Upper lobe of left lung (tissue), 4 donors: ENCODE results near the gene SPPL2A.

Source experiments
- POLR2A ChIP-seq, 4 donors: fragments of 450-650 bp; IDR thresholded peaks; one replicate each; pipeline ENCODE4 v1.5.1; 2016 to 2017; ENCODE audit warnings: antibody characterized with exemption in 4 of 4, mild to moderate bottlenecking in 2 of 4
- POLR2AphosphoS5 ChIP-seq, 2 donors: sonication (generic); formaldehyde crosslinking; IDR thresholded peaks; one replicate each; pipeline ENCODE4 v1.5.1; 2017; ENCODE audit warnings: antibody characterized with exemption in 2 of 2
- TF ChIP-seq, protein P1 (sequence below), 6 experiments: fragments of 450-650 bp in 4 of 6; fragments of 200-600 bp in 2 of 6; sonication (generic) in 2 of 6; IDR thresholded peaks; one replicate each; pipeline ENCODE4 v1.5.1; 2016 to 2019; ENCODE audit warnings: antibody characterized with exemption in 6 of 6

DNA sequence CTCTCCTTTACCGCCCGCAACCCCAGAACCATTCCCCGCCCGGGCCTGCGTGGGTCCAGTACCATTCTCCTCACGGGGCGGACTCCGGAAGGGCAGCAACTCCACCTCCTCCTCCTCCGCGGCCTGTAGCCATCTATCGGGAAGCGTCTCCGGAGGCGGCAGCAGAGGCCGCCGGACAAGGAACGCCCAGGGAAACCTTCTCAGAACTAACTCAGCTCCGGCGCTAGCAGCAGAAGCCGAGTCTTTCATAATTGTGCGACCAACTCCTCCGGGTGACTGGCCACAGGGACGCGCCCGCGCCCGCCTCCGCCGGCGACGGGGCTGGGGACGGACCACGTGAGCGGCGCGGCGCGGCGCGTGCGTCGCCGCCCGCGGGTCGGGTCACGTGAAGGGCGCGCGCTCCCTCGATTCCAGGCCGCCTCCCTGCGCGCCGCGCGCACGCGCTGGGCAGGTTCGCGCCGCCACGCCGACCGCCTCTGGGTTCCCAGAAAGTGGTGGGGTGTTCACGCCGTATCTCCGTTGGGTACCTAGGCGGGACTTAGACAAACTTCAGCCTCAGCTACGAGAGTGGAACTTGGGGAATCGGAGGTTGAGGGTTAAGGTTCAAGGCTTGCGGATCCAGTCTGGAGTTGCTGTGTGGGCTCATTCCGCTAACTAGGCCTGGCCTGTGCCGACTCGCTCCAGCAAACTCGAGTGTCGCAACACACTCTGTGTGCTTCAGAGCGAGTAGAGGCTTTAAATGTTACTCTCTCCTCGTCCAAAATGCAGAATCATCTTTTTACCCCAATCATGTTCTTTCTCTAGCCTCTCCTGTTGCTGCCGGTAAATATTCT, 78.8 kb downstream of the SPPL2A start, which contains the start of gene TRPM7:
- TF ChIP-seq POLR2AphosphoS5 (IDR thresholded peaks at IDR 0.05) (peak; percentile 80 to 83), POLR2A (IDR thresholded peaks at IDR 0.05) (peak in 3 of 4 donors; percentile 81 to 90 (median 86))
- TF ChIP-seq, protein P1, sequence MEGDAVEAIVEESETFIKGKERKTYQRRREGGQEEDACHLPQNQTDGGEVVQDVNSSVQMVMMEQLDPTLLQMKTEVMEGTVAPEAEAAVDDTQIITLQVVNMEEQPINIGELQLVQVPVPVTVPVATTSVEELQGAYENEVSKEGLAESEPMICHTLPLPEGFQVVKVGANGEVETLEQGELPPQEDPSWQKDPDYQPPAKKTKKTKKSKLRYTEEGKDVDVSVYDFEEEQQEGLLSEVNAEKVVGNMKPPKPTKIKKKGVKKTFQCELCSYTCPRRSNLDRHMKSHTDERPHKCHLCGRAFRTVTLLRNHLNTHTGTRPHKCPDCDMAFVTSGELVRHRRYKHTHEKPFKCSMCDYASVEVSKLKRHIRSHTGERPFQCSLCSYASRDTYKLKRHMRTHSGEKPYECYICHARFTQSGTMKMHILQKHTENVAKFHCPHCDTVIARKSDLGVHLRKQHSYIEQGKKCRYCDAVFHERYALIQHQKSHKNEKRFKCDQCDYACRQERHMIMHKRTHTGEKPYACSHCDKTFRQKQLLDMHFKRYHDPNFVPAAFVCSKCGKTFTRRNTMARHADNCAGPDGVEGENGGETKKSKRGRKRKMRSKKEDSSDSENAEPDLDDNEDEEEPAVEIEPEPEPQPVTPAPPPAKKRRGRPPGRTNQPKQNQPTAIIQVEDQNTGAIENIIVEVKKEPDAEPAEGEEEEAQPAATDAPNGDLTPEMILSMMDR (IDR thresholded peaks at IDR 0.05), result peak in 2 of 6 experiments; percentile 25 to 31
